Astrocyte of the spinal cord (primary cell): Measurements from ENCODE around the gene DEGS1.
A peak's percentile ranks its signal among the peaks of the same experiment; 100 is the strongest.

Source experiments
- DNase-seq: peaks from one replicate; pipeline ENCODE4 v3.0.0; 2011; ENCODE audit warnings: low read depth, low spot score
- H3K4me3 ChIP-seq: 2 replicates; pipeline ENCODE4 v1.5.1; 2011; ENCODE audit warnings: low read depth, mild to moderate bottlenecking, low read length, moderate library complexity
- CTCF ChIP-seq: IDR thresholded peaks from 2 replicates; pipeline ENCODE4 v1.5.1; 2012; ENCODE audit warnings: low read depth, mild to moderate bottlenecking, low read length, inconsistent platforms
- in situ Hi-C: cut with HindIII; loops from 2 replicates; pipeline ENCODE4 v1.10.0; 2017; ENCODE audit warnings: low sequenced_read_pairs

Gene DEGS1

GRCh38 chr1:224211206-224211962 is 28.3 kb downstream of the DEGS1 start:
- in situ Hi-C loops = no loop called here
- H3K4me3 ChIP-seq = no peak overlapping the region
- DNase-seq = peak; percentile 79
- TF ChIP-seq CTCF = no peak

GRCh38 chr1:224212618-224213061 is 29.6 kb downstream of the DEGS1 start:
- in situ Hi-C loops = no loop called here
- no peak overlapping the region for H3K4me3 ChIP-seq
- no peak for DNase-seq
- TF ChIP-seq CTCF = no peak

GRCh38 chr1:224213438-224214119 is 30.5 kb downstream of the DEGS1 start:
- DNase-seq = no peak
- no peak for TF ChIP-seq CTCF
- in situ Hi-C loops = no loop called here

GRCh38 chr1:224216382-224216781 is 33.3 kb downstream of the DEGS1 start:
- TF ChIP-seq CTCF = no peak
- in situ Hi-C loops = no loop called here
- no peak for DNase-seq
- H3K4me3 ChIP-seq = no peak overlapping the region

More at GRCh38 chr1:224213438-224214119, 30.5 kb downstream of the DEGS1 start:
- no peak overlapping the region for H3K4me3 ChIP-seq

- in situ Hi-C loops = no loop called here
- TF ChIP-seq CTCF = no peak
- no peak for DNase-seq
These were observed 34.9 kb downstream of the DEGS1 start for GRCh38 chr1:224217655-224218623.

GRCh38 chr1:224219011-224219611 is 36.1 kb downstream of the DEGS1 start:
- no peak for TF ChIP-seq CTCF
- no peak for DNase-seq
- H3K4me3 ChIP-seq = no peak overlapping the region
- in situ Hi-C loops = no loop called here

More at GRCh38 chr1:224217655-224218623, 34.9 kb downstream of the DEGS1 start:
- no peak overlapping the region for H3K4me3 ChIP-seq
